T-helper 17 cell (primary cell): Measurements from ENCODE around the gene MED9. TPM values are rescaled to one million over a fixed set of nuclear protein-coding genes. Genes with fewer than 3 reads are reported as not detected.

Source experiments
- ATAC-seq: fragments of 150-1000 bp; cut with Tn5 transposase; 2 replicates; pipeline ENCODE4 v1.10.0; 2021; ENCODE audit warnings: mild to moderate bottlenecking, moderate library complexity
- DNase-seq, 3 donors: peaks; one replicate each; pipeline versions ENCODE4 v3.0.0 to v3.0.0-alpha.2; 2020 to 2021
- H3K9me3 ChIP-seq: one replicate; pipeline ENCODE4 v1.7.0; 2013; ENCODE audit warnings: low read length, mild to moderate bottlenecking; ENCODE audit not compliant: control insufficient read depth, poor library complexity, severe bottlenecking
- H3K27ac Mint-ChIP-seq: one replicate; pipeline ENCODE4 v1.8.0; 2022; ENCODE audit warnings: mild to moderate bottlenecking, moderate library complexity, mixed read lengths
- H3K27me3 Mint-ChIP-seq: one replicate; pipeline ENCODE4 v1.8.0; 2022; ENCODE audit warnings: mixed read lengths
- H3K36me3 Mint-ChIP-seq: one replicate; pipeline ENCODE4 v1.8.0; 2022; ENCODE audit warnings: low read depth, mixed read lengths
- H3K4me1 Mint-ChIP-seq: one replicate; pipeline ENCODE4 v1.8.0; 2022; ENCODE audit warnings: mild to moderate bottlenecking, mixed read lengths
- H3K4me3 Mint-ChIP-seq: one replicate; pipeline ENCODE4 v1.8.0; 2022; ENCODE audit warnings: mild to moderate bottlenecking, moderate library complexity, mixed read lengths
- total RNA-seq, 4 donors: library from RNA in 2 of 4; stranded (reverse) in 2 of 4; gene quantifications; one replicate each; pipeline ENCODE4 v1.2.3 and lab custom pipeline; 2022 to 2026

The MED9 gene
- total RNA-seq, 2 donors from 2014 or later: 16.5 to 24.7 TPM

GRCh38 chr17:17512866-17513265 lies 36.1 kb downstream of the MED9 start:
- Mint-ChIP-seq H3K4me1 (peaks cover 4% of the 10 kb centered on the region), H3K36me3 (no peaks in the 10 kb centered on the region), H3K4me3 (no peak overlapping the region), H3K27ac (no peak overlapping the region), H3K27me3 (no peaks in the 10 kb centered on the region)
- DNase-seq (no peak), ATAC-seq (no peak)
- H3K9me3 ChIP-seq: no peaks in the 10 kb centered on the region

- H3K36me3 Mint-ChIP-seq: no peaks in the 10 kb centered on the region
- H3K4me1 Mint-ChIP-seq: peaks cover 4% of the 10 kb centered on the region
- DNase-seq (no peak), ATAC-seq (no peak)
- no peak overlapping the region for H3K4me3 Mint-ChIP-seq
- no peak overlapping the region for H3K27ac Mint-ChIP-seq
- no peaks in the 10 kb centered on the region for H3K27me3 Mint-ChIP-seq
- no peaks in the 10 kb centered on the region for H3K9me3 ChIP-seq
Observed at GRCh38 chr17:17513626-17514025, 36.8 kb downstream of the MED9 start.

- H3K4me3 Mint-ChIP-seq: no peak overlapping the region
- no peaks in the 10 kb centered on the region for H3K27me3 Mint-ChIP-seq
- H3K9me3 ChIP-seq: no peaks in the 10 kb centered on the region
- DNase-seq (no peak), ATAC-seq (no peak)
- H3K4me1 Mint-ChIP-seq: peaks cover 4% of the 10 kb centered on the region
- no peaks in the 10 kb centered on the region for H3K36me3 Mint-ChIP-seq
- no peak overlapping the region for H3K27ac Mint-ChIP-seq
Observed at GRCh38 chr17:17514361-17514992, 37.7 kb downstream of the MED9 start.

GRCh38 chr17:17514993-17515933 lies 38.5 kb downstream of the MED9 start:
- Mint-ChIP-seq H3K4me1 (peaks cover 4% of the 10 kb centered on the region), H3K27me3 (no peaks in the 10 kb centered on the region), H3K36me3 (no peaks in the 10 kb centered on the region), H3K4me3 (no peak overlapping the region), H3K27ac (no peak overlapping the region)
- H3K9me3 ChIP-seq: no peaks in the 10 kb centered on the region
- DNase-seq (no peak), ATAC-seq (no peak)

- peaks cover 2% of the 10 kb centered on the region for H3K4me1 Mint-ChIP-seq
Observed at GRCh38 chr17:17515934-17516930, 39.4 kb downstream of the MED9 start.

GRCh38 chr17:17516941-17517720 lies 40.3 kb downstream of the MED9 start:
- ATAC-seq: no peak
- H3K4me1 Mint-ChIP-seq: peaks cover 2% of the 10 kb centered on the region
- H3K4me3 Mint-ChIP-seq: no peak overlapping the region
- no peak overlapping the region for H3K27ac Mint-ChIP-seq
- no peaks in the 10 kb centered on the region for H3K36me3 Mint-ChIP-seq
- DNase-seq: no peak
- H3K27me3 Mint-ChIP-seq: no peaks in the 10 kb centered on the region
- no peaks in the 10 kb centered on the region for H3K9me3 ChIP-seq

More at GRCh38 chr17:17515934-17516930, 39.4 kb downstream of the MED9 start:
- no peak overlapping the region for H3K4me3 Mint-ChIP-seq
- no peaks in the 10 kb centered on the region for H3K9me3 ChIP-seq
- ATAC-seq (no peak), DNase-seq (no peak)
- no peaks in the 10 kb centered on the region for H3K36me3 Mint-ChIP-seq
- H3K27ac Mint-ChIP-seq: no peak overlapping the region
- no peaks in the 10 kb centered on the region for H3K27me3 Mint-ChIP-seq

- Mint-ChIP-seq H3K27me3 (no peaks in the 10 kb centered on the region), H3K4me3 (no peak overlapping the region), H3K36me3 (no peaks in the 10 kb centered on the region), H3K4me1 (peaks cover 2% of the 10 kb centered on the region), H3K27ac (no peak overlapping the region)
- DNase-seq (no peak), ATAC-seq (no peak)
- no peaks in the 10 kb centered on the region for H3K9me3 ChIP-seq
Observed at GRCh38 chr17:17518014-17518413, 41.2 kb downstream of the MED9 start.

- ATAC-seq (no peak), DNase-seq (no peak)
- peaks cover under 1% of the 10 kb centered on the region for H3K4me1 Mint-ChIP-seq
- no peaks in the 10 kb centered on the region for H3K27me3 Mint-ChIP-seq
- no peaks in the 10 kb centered on the region for H3K9me3 ChIP-seq
- no peak overlapping the region for H3K4me3 Mint-ChIP-seq
- no peak overlapping the region for H3K27ac Mint-ChIP-seq
- H3K36me3 Mint-ChIP-seq: no peaks in the 10 kb centered on the region
Observed at GRCh38 chr17:17518951-17519350, 42.2 kb downstream of the MED9 start.

- H3K9me3 ChIP-seq: no peaks in the 10 kb centered on the region
- H3K4me3 Mint-ChIP-seq: no peak overlapping the region
- H3K36me3 Mint-ChIP-seq: no peaks in the 10 kb centered on the region
- H3K27me3 Mint-ChIP-seq: no peaks in the 10 kb centered on the region
- ATAC-seq (no peak), DNase-seq (no peak)
- H3K4me1 Mint-ChIP-seq: no peaks in the 10 kb centered on the region
- H3K27ac Mint-ChIP-seq: no peak overlapping the region
Observed at GRCh38 chr17:17519886-17520285, 43.1 kb downstream of the MED9 start.

GRCh38 chr17:17520599-17521232 lies 43.9 kb downstream of the MED9 start:
- no peak for ATAC-seq
- no peaks in the 10 kb centered on the region for H3K9me3 ChIP-seq
- no peak overlapping the region for H3K27ac Mint-ChIP-seq
- no peaks in the 10 kb centered on the region for H3K4me1 Mint-ChIP-seq
- no peak for DNase-seq
- H3K36me3 Mint-ChIP-seq: peaks cover 2% of the 10 kb centered on the region
- H3K27me3 Mint-ChIP-seq: no peaks in the 10 kb centered on the region
- H3K4me3 Mint-ChIP-seq: no peak overlapping the region

GRCh38 chr17:17523001-17523730 lies 46.4 kb downstream of the MED9 start:
- no peak overlapping the region for H3K27ac Mint-ChIP-seq
- H3K9me3 ChIP-seq: no peaks in the 10 kb centered on the region
- H3K36me3 Mint-ChIP-seq: peaks cover 2% of the 10 kb centered on the region
- no peak for DNase-seq
- no peaks in the 10 kb centered on the region for H3K4me1 Mint-ChIP-seq
- no peaks in the 10 kb centered on the region for H3K27me3 Mint-ChIP-seq
- no peak overlapping the region for H3K4me3 Mint-ChIP-seq
- ATAC-seq: no peak
